Osteoblast (primary cell): ENCODE results near the gene MALAT1. TPM values are rescaled to one million over a fixed set of nuclear protein-coding genes. Genes with fewer than 3 reads are reported as not detected.
"Not testable (repeated sequence)": the region's sequence is repeated elsewhere in the genome, so short reads cannot be mapped to it uniquely, and the experiment has no call there.

Experiments used
- DNase-seq: peaks from one replicate; pipeline ENCODE4 v3.0.0; 2011; ENCODE audit warnings: low spot score, mixed read lengths; ENCODE audit not compliant: insufficient read length; ENCODE audit errors: missing footprints
- H2AFZ ChIP-seq: 2 replicates; pipeline ENCODE4 v1.6.0; 2011; ENCODE audit warnings: mild to moderate bottlenecking, low read length
- H3K27ac ChIP-seq: 2 replicates; pipeline ENCODE4 v1.5.1; 2011; ENCODE audit warnings: mild to moderate bottlenecking, low read depth, low read length, moderate library complexity
- H3K27me3 ChIP-seq: 2 replicates; pipeline ENCODE4 v1.6.0; 2012; ENCODE audit warnings: mild to moderate bottlenecking, control low read depth, inconsistent platforms, low read length, moderate library complexity; ENCODE audit not compliant: insufficient read depth
- H3K36me3 ChIP-seq: 2 replicates; pipeline ENCODE4 v1.5.1; 2011; ENCODE audit warnings: mild to moderate bottlenecking, low read length, control low read depth, moderate library complexity; ENCODE audit not compliant: insufficient read depth
- H3K4me1 ChIP-seq: 2 replicates; pipeline ENCODE4 v1.5.1; 2011; ENCODE audit warnings: mild to moderate bottlenecking, low read length, control low read depth, moderate library complexity; ENCODE audit not compliant: insufficient read depth
- H3K4me2 ChIP-seq: 2 replicates; pipeline ENCODE4 v1.6.0; 2011; ENCODE audit warnings: mild to moderate bottlenecking, low read length; ENCODE audit not compliant: insufficient read depth
- H3K4me3 ChIP-seq: fragments of 200-600 bp; sonication (generic); 3 replicates; pipeline ENCODE4 v1.5.1; 2012; ENCODE audit warnings: mild to moderate bottlenecking, low read length, inconsistent platforms; ENCODE audit not compliant: insufficient read depth
- H3K79me2 ChIP-seq: 2 replicates; pipeline ENCODE4 v1.6.0; 2012; ENCODE audit warnings: mild to moderate bottlenecking, low read length, control low read depth, inconsistent platforms; ENCODE audit not compliant: insufficient read depth
- H3K9me3 ChIP-seq: 2 replicates; pipeline ENCODE4 v1.5.1; 2011; ENCODE audit warnings: low read depth, low read length, control low read depth
- H4K20me1 ChIP-seq: 2 replicates; pipeline ENCODE4 v1.6.0; 2012; ENCODE audit warnings: mild to moderate bottlenecking, low read length, control low read depth; ENCODE audit not compliant: insufficient read depth
- CTCF ChIP-seq: IDR thresholded peaks from 2 replicates; pipeline ENCODE4 v1.5.1; 2011; ENCODE audit warnings: mild to moderate bottlenecking, low read depth, low read length, moderate library complexity; ENCODE audit errors: extremely low read depth
- total RNA-seq: library from RNA; depleted of rRNA; stranded (reverse); fragments of >200 nt; gene quantifications from 2 replicates; pipeline ENCODE4 v1.2.3, GENCODE V29; 2012

Gene MALAT1
- total RNA-seq, 1 donor: 19,002 TPM

- Histone ChIP-seq H3K4me3 (peak overlapping the region; percentile 86), H3K9me3 (no peaks in the 10 kb centered on the region), H2AFZ (no peak overlapping the region), H3K79me2 (peaks cover 66% of the 10 kb centered on the region), H3K36me3 (peaks cover 56% of the 10 kb centered on the region), H4K20me1 (peaks cover 51% of the 10 kb centered on the region), H3K4me1 (no peaks in the 10 kb centered on the region), H3K27ac (peak overlapping the region; percentile 95), H3K4me2 (peak overlapping the region; percentile 86), H3K27me3 (no peaks in the 10 kb centered on the region)
- DNase-seq: peak; percentile 23
- TF ChIP-seq CTCF: no peak
Observed at GRCh38 chr11:65505466-65506289, 6.8 kb downstream of the MALAT1 start.

GRCh38 chr11:65506290-65506771 is 7.5 kb downstream of the MALAT1 start:
- H2AFZ ChIP-seq: no peak overlapping the region
- no peaks in the 10 kb centered on the region for H3K27me3 ChIP-seq
- H3K4me1 ChIP-seq: no peaks in the 10 kb centered on the region
- no peak for TF ChIP-seq CTCF
- peak overlapping the region; percentile 86 for H3K4me2 ChIP-seq
- peaks cover 49% of the 10 kb centered on the region for H3K36me3 ChIP-seq
- H3K9me3 ChIP-seq: no peaks in the 10 kb centered on the region
- DNase-seq: no peak
- H3K27ac ChIP-seq: peak overlapping the region; percentile 95
- peak overlapping the region; percentile 86 for H3K4me3 ChIP-seq
- H4K20me1 ChIP-seq: peaks cover 44% of the 10 kb centered on the region
- peaks cover 60% of the 10 kb centered on the region for H3K79me2 ChIP-seq

- H4K20me1 ChIP-seq: peaks cover 38% of the 10 kb centered on the region
- peak overlapping the region; percentile 95 for H3K27ac ChIP-seq
- peak overlapping the region; percentile 86 for H3K4me2 ChIP-seq
- H3K79me2 ChIP-seq: peaks cover 54% of the 10 kb centered on the region
- H3K4me1 ChIP-seq: no peaks in the 10 kb centered on the region
- DNase-seq: peak; percentile 5
- no peaks in the 10 kb centered on the region for H3K27me3 ChIP-seq
- peak overlapping the region; percentile 86 for H3K4me3 ChIP-seq
- TF ChIP-seq CTCF: no peak
- no peak overlapping the region for H2AFZ ChIP-seq
- H3K36me3 ChIP-seq: peaks cover 43% of the 10 kb centered on the region
- H3K9me3 ChIP-seq: no peaks in the 10 kb centered on the region
Observed at GRCh38 chr11:65506772-65507505, 8.1 kb downstream of the MALAT1 start.

- H3K36me3 ChIP-seq, H3K9me3 ChIP-seq, H3K27me3 ChIP-seq, H3K4me3 ChIP-seq, H3K79me2 ChIP-seq, H2AFZ ChIP-seq, H4K20me1 ChIP-seq, DNase-seq, H3K4me2 ChIP-seq, H3K27ac ChIP-seq, H3K4me1 ChIP-seq: not testable (repeated sequence)
Observed at GRCh38 chr11:65512311-65512710, 13.5 kb downstream of the MALAT1 start.
